Liver (tissue), 3 donors: Measurements from ENCODE around the gene PERCC1.

ENCODE experiments used
- CTCF ChIP-seq: fragments of 150-350 bp; IDR thresholded peaks from 2 replicates; pipeline ENCODE4 v1.5.1; 2017; ENCODE audit warnings: improper control_type of control experiment, low read depth, low read length; ENCODE audit not compliant: missing input control
- EGR1 ChIP-seq, 2 donors: IDR thresholded peaks; 2 replicates each; pipeline ENCODE4 v1.6.1; 2016 to 2018; ENCODE audit warnings: antibody characterized with exemption in 2 of 2, low read depth in 2 of 2
- GABPA ChIP-seq, 2 donors: IDR thresholded peaks in 1 of 2; conservative IDR thresholded peaks in 1 of 2; 2 replicates each; pipeline ENCODE4 v1.6.1; 2016; ENCODE audit warnings: antibody characterized with exemption in 2 of 2, mild to moderate bottlenecking in 1 of 2, moderate library complexity in 1 of 2
- JUND ChIP-seq, 2 donors: IDR thresholded peaks; 2 replicates each; pipeline ENCODE4 v1.6.1; 2016; ENCODE audit warnings: antibody characterized with exemption in 2 of 2
- RAD21 ChIP-seq, 2 donors: IDR thresholded peaks; 2 replicates each; pipeline ENCODE4 v1.6.1; 2016; ENCODE audit warnings: antibody characterized with exemption in 2 of 2, mild to moderate bottlenecking in 2 of 2
- RXRA ChIP-seq, 2 donors: IDR thresholded peaks; 2 replicates each; pipeline ENCODE4 v1.6.1; 2017 to 2018; ENCODE audit warnings: antibody characterized with exemption in 2 of 2, mild to moderate bottlenecking in 1 of 2
- TAF1 ChIP-seq: conservative IDR thresholded peaks from 2 replicates; pipeline ENCODE4 v1.6.1; 2016; ENCODE audit warnings: antibody characterized with exemption, mild to moderate bottlenecking
- YY1 ChIP-seq: IDR thresholded peaks from 2 replicates; pipeline ENCODE4 v1.6.1; 2016; ENCODE audit warnings: antibody characterized with exemption, mild to moderate bottlenecking
- TF ChIP-seq, protein P1 (sequence below): IDR thresholded peaks from 2 replicates; pipeline ENCODE4 v1.6.1; 2016; ENCODE audit warnings: antibody characterized with exemption
- donor health status: healthy.
- donor health status: healthy.

- TF ChIP-seq EGR1 (IDR thresholded peaks at IDR 0.05; ENCODE audit: low read depth in 2 of 2) (no peak), TAF1 (no peak), YY1 (no peak), GABPA (IDR thresholded peaks at IDR 0.05 in 1 of 2, conservative IDR thresholded peaks at IDR 0.05 in 1 of 2) (no peak), CTCF (no peak), RXRA (IDR thresholded peaks at IDR 0.05) (no peak), JUND (IDR thresholded peaks at IDR 0.05) (no peak), RAD21 (IDR thresholded peaks at IDR 0.05) (no peak)
- TF ChIP-seq, protein P1, sequence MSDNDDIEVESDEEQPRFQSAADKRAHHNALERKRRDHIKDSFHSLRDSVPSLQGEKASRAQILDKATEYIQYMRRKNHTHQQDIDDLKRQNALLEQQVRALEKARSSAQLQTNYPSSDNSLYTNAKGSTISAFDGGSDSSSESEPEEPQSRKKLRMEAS, result no peak
These were observed 5.2 kb downstream of the PERCC1 start for GRCh38 chr16:1435921-1436697.
